Thyroid gland (tissue), 4 donors: ENCODE data around the gene VAV3.

Experiments used
- POLR2A ChIP-seq, 2 donors: fragments of 450-650 bp; IDR thresholded peaks; one replicate each; pipeline ENCODE4 v1.6.1; 2017; ENCODE audit warnings: antibody characterized with exemption in 2 of 2, mild to moderate bottlenecking in 2 of 2, moderate library complexity in 1 of 2
- TF ChIP-seq, protein P1 (sequence below), 6 experiments: fragments of 200-600 bp in 3 of 6; fragments of 450-650 bp in 3 of 6; sonication (generic) in 3 of 6; IDR thresholded peaks; one replicate each; pipeline ENCODE4 v1.5.1; 2016 to 2019; ENCODE audit warnings: antibody characterized with exemption in 6 of 6, mild to moderate bottlenecking in 2 of 6, inconsistent platforms in 1 of 6, moderate library complexity in 1 of 6

DNA sequence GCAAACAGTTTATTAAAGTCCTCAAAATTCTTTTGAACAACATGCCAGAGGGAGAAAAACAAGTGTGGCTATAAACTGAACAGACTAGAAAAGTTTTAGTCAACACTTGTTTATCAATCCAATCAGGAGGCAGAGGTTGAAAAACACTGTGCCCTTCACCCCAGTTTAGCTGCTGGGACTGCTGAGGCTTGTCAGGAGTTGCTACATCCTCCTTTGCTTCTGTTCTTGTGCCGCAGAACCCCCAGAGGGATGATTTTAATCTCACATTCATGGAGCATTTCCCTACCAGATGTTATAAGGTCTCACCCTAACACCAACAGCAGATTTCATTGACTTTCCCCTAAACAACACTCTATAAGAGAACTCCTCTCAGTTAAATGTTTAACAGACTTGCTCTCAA lies 321.2 kb downstream of the VAV3 start:
- TF ChIP-seq, protein P1, sequence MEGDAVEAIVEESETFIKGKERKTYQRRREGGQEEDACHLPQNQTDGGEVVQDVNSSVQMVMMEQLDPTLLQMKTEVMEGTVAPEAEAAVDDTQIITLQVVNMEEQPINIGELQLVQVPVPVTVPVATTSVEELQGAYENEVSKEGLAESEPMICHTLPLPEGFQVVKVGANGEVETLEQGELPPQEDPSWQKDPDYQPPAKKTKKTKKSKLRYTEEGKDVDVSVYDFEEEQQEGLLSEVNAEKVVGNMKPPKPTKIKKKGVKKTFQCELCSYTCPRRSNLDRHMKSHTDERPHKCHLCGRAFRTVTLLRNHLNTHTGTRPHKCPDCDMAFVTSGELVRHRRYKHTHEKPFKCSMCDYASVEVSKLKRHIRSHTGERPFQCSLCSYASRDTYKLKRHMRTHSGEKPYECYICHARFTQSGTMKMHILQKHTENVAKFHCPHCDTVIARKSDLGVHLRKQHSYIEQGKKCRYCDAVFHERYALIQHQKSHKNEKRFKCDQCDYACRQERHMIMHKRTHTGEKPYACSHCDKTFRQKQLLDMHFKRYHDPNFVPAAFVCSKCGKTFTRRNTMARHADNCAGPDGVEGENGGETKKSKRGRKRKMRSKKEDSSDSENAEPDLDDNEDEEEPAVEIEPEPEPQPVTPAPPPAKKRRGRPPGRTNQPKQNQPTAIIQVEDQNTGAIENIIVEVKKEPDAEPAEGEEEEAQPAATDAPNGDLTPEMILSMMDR (IDR thresholded peaks at IDR 0.05): no peak
- TF ChIP-seq POLR2A (IDR thresholded peaks at IDR 0.05): no peak
